A549 treated with GW870086 at 1 μM for 4 hours (cell line): ENCODE measurements around the gene PTPRM. TPM values are rescaled to one million over a fixed set of nuclear protein-coding genes. Genes with fewer than 3 reads are reported as not detected.

Source experiments
- total RNA-seq: library from RNA; stranded (reverse); fragments of 200-300 nt; extraction: Qiagen RNA extraction; gene quantifications from 5 replicates; pipeline ENCODE4 v1.2.3, GENCODE V29; 2022; ENCODE audit warnings: low read depth

Gene PTPRM
- total RNA-seq, result 27.8 to 36.9 TPM (median 32.3 TPM) in 5 replicates

GRCh38 chr18:7566567-7567473 lies at the start of gene PTPRM:
TSS of gene PTPRM (plus strand) at chr18:7567316. CDS start at chr18:7567819, 503 bp downstream.

